HepG2 (cell line): ENCODE data around the gene ANTKMT. TPM values are rescaled to one million over a fixed set of nuclear protein-coding genes. Genes with fewer than 3 reads are reported as not detected.

ENCODE experiments used
- BRD4 ChIP-seq: sonication (generic); formaldehyde crosslinking; IDR thresholded peaks from 2 replicates; pipeline ENCODE4 v1.4.0; 2020; ENCODE audit warnings: missing genetic modification reagents
- FLYWCH1 ChIP-seq: sonication (generic); formaldehyde crosslinking; IDR thresholded peaks from 2 replicates; pipeline ENCODE4 v1.8.1; 2023; ENCODE audit warnings: mild to moderate bottlenecking, missing genetic modification reagents
- MEIS2 ChIP-seq: sonication (generic); formaldehyde crosslinking; IDR thresholded peaks from 2 replicates; pipeline ENCODE4 v1.9.0; 2021; ENCODE audit warnings: mild to moderate bottlenecking, missing genetic modification reagents
- MIER3 ChIP-seq: IDR thresholded peaks from 2 replicates; pipeline ENCODE4 v1.6.1; 2016; ENCODE audit warnings: missing compliant biosample characterization, borderline replicate concordance
- MTA1 ChIP-seq: sonication (generic); formaldehyde crosslinking; IDR thresholded peaks from 2 replicates; pipeline ENCODE4 v1.4.0; 2020; ENCODE audit warnings: missing genetic modification reagents, mild to moderate bottlenecking, borderline replicate concordance
- PAF1 ChIP-seq: IDR thresholded peaks from 2 replicates; pipeline ENCODE4 v1.6.1; 2016; ENCODE audit warnings: missing genetic modification reagents, missing compliant biosample characterization
- PCBP1 ChIP-seq: fragments of 200-400 bp; formaldehyde crosslinking; IDR thresholded peaks from 2 replicates; pipeline ENCODE4 v1.6.1; 2017; ENCODE audit warnings: mild to moderate bottlenecking, low read depth, low read length, borderline replicate concordance
- SUZ12 ChIP-seq: fragments of 150-350 bp; IDR thresholded peaks from 2 replicates; pipeline ENCODE4 v1.6.1; 2014; ENCODE audit warnings: low read depth, low read length
- TBX2 ChIP-seq: sonication (generic); formaldehyde crosslinking; IDR thresholded peaks from 2 replicates; pipeline ENCODE4 v1.5.0; 2020; ENCODE audit warnings: missing genetic modification reagents, mild to moderate bottlenecking, borderline replicate concordance
- YEATS2 ChIP-seq: sonication (generic); formaldehyde crosslinking; IDR thresholded peaks from 2 replicates; pipeline ENCODE4 v1.4.0; 2020; ENCODE audit warnings: missing genetic modification reagents, borderline replicate concordance
- ZNF20 ChIP-seq: sonication (generic); formaldehyde crosslinking; IDR thresholded peaks from 2 replicates; pipeline ENCODE4 v1.4.0; 2020; ENCODE audit warnings: mild to moderate bottlenecking, moderate library complexity, missing genetic modification reagents
- ZNF296 ChIP-seq: sonication (generic); formaldehyde crosslinking; conservative IDR thresholded peaks from 2 replicates; pipeline ENCODE4 v1.5.0; 2020; ENCODE audit warnings: mild to moderate bottlenecking, missing genetic modification reagents
- ZNF484 ChIP-seq: sonication (generic); formaldehyde crosslinking; IDR thresholded peaks from 2 replicates; pipeline ENCODE4 v1.5.1; 2020; ENCODE audit warnings: mild to moderate bottlenecking, low read depth, missing genetic modification reagents, borderline replicate concordance
- ZNF549 ChIP-seq: sonication (generic); formaldehyde crosslinking; IDR thresholded peaks from 2 replicates; pipeline ENCODE4 v1.5.0; 2020; ENCODE audit warnings: missing genetic modification reagents
- ZNF550 ChIP-seq: sonication (generic); formaldehyde crosslinking; IDR thresholded peaks from 2 replicates; pipeline ENCODE4 v1.4.0; 2020; ENCODE audit warnings: mild to moderate bottlenecking, missing genetic modification reagents, borderline replicate concordance
- ZNF564 ChIP-seq: sonication (generic); formaldehyde crosslinking; IDR thresholded peaks from 2 replicates; pipeline ENCODE4 v1.8.1; 2023; ENCODE audit warnings: mild to moderate bottlenecking, missing genetic modification reagents
- ZNF629 ChIP-seq: sonication (generic); formaldehyde crosslinking; conservative IDR thresholded peaks from 2 replicates; pipeline ENCODE4 v1.5.0; 2020; ENCODE audit warnings: missing genetic modification reagents
- ZNF7 ChIP-seq: IDR thresholded peaks from 2 replicates; pipeline ENCODE4 v1.6.1; 2016; ENCODE audit warnings: missing biosample characterization, missing genetic modification reagents
- polyA plus RNA-seq, 8 experiments: library from polyadenylated mRNA; depleted of rRNA in 3 of 8; stranded (reverse) in 7 of 8; unstranded in 1 of 8; fragments of >200 nt; fragmentation: Illumina TruSeq in 4 of 8; extraction: Trizol in 4 of 8; gene quantifications; 2 replicates each; pipeline versions ENCODE4 v1.2.1 to v1.2.3, GENCODE V29; 2011 to 2016; ENCODE audit warnings: low read depth in 4 of 8, missing spikeins in 1 of 8, mixed read lengths in 1 of 8; ENCODE audit not compliant: insufficient read depth in 1 of 8
- total RNA-seq, 5 experiments: library from RNA; depleted of rRNA; stranded (reverse); fragments of >200 nt; fragmentation: Illumina TruSeq; extraction: Trizol; gene quantifications; 2 replicates each; pipeline ENCODE4 v1.2.3, GENCODE V29; 2016; ENCODE audit warnings: low read depth in 1 of 5
- TF ChIP-seq, protein P1 (sequence below): sonication (generic); formaldehyde crosslinking; IDR thresholded peaks from 2 replicates; pipeline ENCODE4 v1.4.0; 2020; ENCODE audit warnings: mild to moderate bottlenecking, missing genetic modification reagents
- TF ChIP-seq, protein P2 (sequence below): sonication (generic); formaldehyde crosslinking; IDR thresholded peaks from 2 replicates; pipeline ENCODE4 v1.5.1; 2020; ENCODE audit warnings: missing genetic modification reagents, mild to moderate bottlenecking, borderline replicate concordance
- TF ChIP-seq, protein P3 (sequence below): sonication (generic); formaldehyde crosslinking; IDR thresholded peaks from 2 replicates; pipeline ENCODE4 v1.9.0; 2021; ENCODE audit warnings: missing genetic modification reagents, borderline replicate concordance
- TF ChIP-seq, protein P4 (sequence below): sonication (generic); formaldehyde crosslinking; IDR thresholded peaks from 2 replicates; pipeline ENCODE4 v1.9.0; 2021; ENCODE audit warnings: missing genetic modification reagents, borderline replicate concordance
- TF ChIP-seq, protein P5 (sequence below): sonication (generic); formaldehyde crosslinking; IDR thresholded peaks from 2 replicates; pipeline ENCODE4 v1.4.0; 2020; ENCODE audit warnings: mild to moderate bottlenecking, missing genetic modification reagents

ANTKMT gene
- total and polyA plus RNA-seq, 2 of the 13 experiments (the other 11 are each of a cell fraction or from before 2014, with no cell fraction given) = 7.5 to 47.8 TPM

DNA sequence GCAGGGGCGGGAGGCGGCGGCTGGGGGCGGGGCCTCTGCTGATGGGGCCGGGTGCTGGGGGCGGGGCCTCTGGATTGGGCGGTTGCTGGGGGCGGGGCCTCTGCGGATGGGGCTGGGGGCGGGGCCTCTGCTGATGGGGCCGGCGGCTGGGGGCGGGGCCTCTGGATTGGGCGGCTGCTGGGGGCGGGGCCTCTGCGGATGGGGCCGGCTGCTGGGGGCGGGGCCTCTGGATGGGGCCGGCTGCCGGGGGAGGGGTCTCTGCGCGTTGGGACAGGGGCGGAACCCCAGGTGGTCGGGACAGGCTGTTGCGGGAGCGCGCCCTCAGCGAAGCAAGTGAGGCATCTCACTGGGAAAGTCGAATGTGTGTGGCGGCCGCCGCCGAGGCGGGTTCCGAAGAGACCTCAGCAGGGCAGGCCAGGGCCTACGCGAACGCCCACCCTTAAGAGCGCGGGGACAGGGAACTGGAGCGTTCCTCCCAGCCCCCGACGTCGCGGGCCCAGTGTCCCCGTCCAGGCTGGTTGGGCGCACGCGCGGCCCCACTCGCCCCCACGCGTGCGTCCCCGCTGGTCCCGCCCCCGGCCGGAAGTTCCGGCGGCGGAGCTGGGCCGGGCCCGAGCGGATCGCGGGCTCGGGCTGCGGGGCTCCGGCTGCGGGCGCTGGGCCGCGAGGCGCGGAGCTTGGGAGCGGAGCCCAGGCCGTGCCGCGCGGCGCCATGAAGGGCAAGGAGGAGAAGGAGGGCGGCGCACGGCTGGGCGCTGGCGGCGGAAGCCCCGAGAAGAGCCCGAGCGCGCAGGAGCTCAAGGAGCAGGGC, 40.9 kb upstream of the ANTKMT start, which contains the start of gene STUB1 (continued):
- no peak for TF ChIP-seq ZNF629 (CRISPR knock-in tag)
- no peak for TF ChIP-seq TBX2 (CRISPR knock-in tag)
- TF ChIP-seq, protein P1, sequence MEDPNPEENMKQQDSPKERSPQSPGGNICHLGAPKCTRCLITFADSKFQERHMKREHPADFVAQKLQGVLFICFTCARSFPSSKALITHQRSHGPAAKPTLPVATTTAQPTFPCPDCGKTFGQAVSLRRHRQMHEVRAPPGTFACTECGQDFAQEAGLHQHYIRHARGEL (CRISPR knock-in tag) = no peak
- no peak for TF ChIP-seq YEATS2 (CRISPR knock-in tag)
- TF ChIP-seq ZNF549 (CRISPR knock-in tag) = no peak
- TF ChIP-seq PAF1 (CRISPR knock-in tag) = no peak
- TF ChIP-seq ZNF484 (CRISPR knock-in tag) = no peak
- TF ChIP-seq ZNF296 (CRISPR knock-in tag) = no peak
- TF ChIP-seq, protein P2, sequence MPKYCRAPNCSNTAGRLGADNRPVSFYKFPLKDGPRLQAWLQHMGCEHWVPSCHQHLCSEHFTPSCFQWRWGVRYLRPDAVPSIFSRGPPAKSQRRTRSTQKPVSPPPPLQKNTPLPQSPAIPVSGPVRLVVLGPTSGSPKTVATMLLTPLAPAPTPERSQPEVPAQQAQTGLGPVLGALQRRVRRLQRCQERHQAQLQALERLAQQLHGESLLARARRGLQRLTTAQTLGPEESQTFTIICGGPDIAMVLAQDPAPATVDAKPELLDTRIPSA (CRISPR knock-in tag) = 0 out of 2 replicates have a peak, but pooled peaks have one; percentile 43
- no peak for TF ChIP-seq MTA1 (CRISPR knock-in tag)
- TF ChIP-seq, protein P3, sequence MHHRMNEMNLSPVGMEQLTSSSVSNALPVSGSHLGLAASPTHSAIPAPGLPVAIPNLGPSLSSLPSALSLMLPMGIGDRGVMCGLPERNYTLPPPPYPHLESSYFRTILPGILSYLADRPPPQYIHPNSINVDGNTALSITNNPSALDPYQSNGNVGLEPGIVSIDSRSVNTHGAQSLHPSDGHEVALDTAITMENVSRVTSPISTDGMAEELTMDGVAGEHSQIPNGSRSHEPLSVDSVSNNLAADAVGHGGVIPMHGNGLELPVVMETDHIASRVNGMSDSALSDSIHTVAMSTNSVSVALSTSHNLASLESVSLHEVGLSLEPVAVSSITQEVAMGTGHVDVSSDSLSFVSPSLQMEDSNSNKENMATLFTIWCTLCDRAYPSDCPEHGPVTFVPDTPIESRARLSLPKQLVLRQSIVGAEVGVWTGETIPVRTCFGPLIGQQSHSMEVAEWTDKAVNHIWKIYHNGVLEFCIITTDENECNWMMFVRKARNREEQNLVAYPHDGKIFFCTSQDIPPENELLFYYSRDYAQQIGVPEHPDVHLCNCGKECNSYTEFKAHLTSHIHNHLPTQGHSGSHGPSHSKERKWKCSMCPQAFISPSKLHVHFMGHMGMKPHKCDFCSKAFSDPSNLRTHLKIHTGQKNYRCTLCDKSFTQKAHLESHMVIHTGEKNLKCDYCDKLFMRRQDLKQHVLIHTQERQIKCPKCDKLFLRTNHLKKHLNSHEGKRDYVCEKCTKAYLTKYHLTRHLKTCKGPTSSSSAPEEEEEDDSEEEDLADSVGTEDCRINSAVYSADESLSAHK (CRISPR knock-in tag) = no peak
- TF ChIP-seq MIER3 (CRISPR knock-in tag) = no peak; the same call in 1 of the 2 replicates
- peak; percentile 49; the same call in 1 of the 2 replicates for TF ChIP-seq MEIS2 (CRISPR knock-in tag)
- TF ChIP-seq, protein P4, sequence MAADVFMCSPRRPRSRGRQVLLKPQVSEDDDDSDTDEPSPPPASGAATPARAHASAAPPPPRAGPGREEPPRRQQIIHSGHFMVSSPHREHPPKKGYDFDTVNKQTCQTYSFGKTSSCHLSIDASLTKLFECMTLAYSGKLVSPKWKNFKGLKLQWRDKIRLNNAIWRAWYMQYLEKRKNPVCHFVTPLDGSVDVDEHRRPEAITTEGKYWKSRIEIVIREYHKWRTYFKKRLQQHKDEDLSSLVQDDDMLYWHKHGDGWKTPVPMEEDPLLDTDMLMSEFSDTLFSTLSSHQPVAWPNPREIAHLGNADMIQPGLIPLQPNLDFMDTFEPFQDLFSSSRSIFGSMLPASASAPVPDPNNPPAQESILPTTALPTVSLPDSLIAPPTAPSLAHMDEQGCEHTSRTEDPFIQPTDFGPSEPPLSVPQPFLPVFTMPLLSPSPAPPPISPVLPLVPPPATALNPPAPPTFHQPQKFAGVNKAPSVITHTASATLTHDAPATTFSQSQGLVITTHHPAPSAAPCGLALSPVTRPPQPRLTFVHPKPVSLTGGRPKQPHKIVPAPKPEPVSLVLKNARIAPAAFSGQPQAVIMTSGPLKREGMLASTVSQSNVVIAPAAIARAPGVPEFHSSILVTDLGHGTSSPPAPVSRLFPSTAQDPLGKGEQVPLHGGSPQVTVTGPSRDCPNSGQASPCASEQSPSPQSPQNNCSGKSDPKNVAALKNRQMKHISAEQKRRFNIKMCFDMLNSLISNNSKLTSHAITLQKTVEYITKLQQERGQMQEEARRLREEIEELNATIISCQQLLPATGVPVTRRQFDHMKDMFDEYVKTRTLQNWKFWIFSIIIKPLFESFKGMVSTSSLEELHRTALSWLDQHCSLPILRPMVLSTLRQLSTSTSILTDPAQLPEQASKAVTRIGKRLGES (CRISPR knock-in tag) = 0 out of 2 replicates have a peak, but pooled peaks have one; percentile 34
- TF ChIP-seq ZNF20 (CRISPR knock-in tag) = no peak
- TF ChIP-seq, protein P5, sequence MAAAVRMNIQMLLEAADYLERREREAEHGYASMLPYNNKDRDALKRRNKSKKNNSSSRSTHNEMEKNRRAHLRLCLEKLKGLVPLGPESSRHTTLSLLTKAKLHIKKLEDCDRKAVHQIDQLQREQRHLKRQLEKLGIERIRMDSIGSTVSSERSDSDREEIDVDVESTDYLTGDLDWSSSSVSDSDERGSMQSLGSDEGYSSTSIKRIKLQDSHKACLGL (CRISPR knock-in tag) = peak; percentile 38; the same call in 1 of the 2 replicates
- 0 out of 2 replicates have a peak, but pooled peaks have one; percentile 54 for TF ChIP-seq BRD4
- no peak for TF ChIP-seq ZNF7 (CRISPR knock-in tag)
- TF ChIP-seq SUZ12 = no peak
- TF ChIP-seq ZNF564 (CRISPR knock-in tag) = no peak
- TF ChIP-seq FLYWCH1 (CRISPR knock-in tag) = no peak
- TF ChIP-seq ZNF550 = no peak
- no peak for TF ChIP-seq PCBP1
